Fibroblast of mammary gland (primary cell): ENCODE data around the gene SAA2.

ENCODE experiments used
- DNase-seq: peaks from one replicate; pipeline ENCODE4 v3.0.0-alpha.2; 2010; ENCODE audit warnings: low read depth
- H3K4me3 ChIP-seq: 2 replicates; pipeline ENCODE4 v1.5.1; 2011; ENCODE audit warnings: low read depth, mild to moderate bottlenecking, low read length, moderate library complexity; ENCODE audit not compliant: control insufficient read depth
- CTCF ChIP-seq: conservative IDR thresholded peaks from 2 replicates; pipeline ENCODE4 v1.5.1; 2011; ENCODE audit warnings: low read depth, low read length, inconsistent platforms; ENCODE audit not compliant: control insufficient read depth, insufficient read depth

SAA2 gene

GRCh38 chr11:18248561-18248960 is at the start of gene SAA2:
Gene SAA2 (minus strand): TSS chr11:18248668. CDS start chr11:18248011, 657 bp downstream.
- no peak for TF ChIP-seq CTCF
- no peak for DNase-seq
- no peak within 1 kb of the TSS for H3K4me3 ChIP-seq

GRCh38 chr11:18295316-18295715 is 46.8 kb upstream of the SAA2 start:
- DNase-seq = no peak
- no peak overlapping the region for H3K4me3 ChIP-seq
- no peak for TF ChIP-seq CTCF

- TF ChIP-seq CTCF = no peak
- DNase-seq = no peak
- no peak overlapping the region for H3K4me3 ChIP-seq
Observed at GRCh38 chr11:18294862-18295261, 46.4 kb upstream of the SAA2 start.

DNA sequence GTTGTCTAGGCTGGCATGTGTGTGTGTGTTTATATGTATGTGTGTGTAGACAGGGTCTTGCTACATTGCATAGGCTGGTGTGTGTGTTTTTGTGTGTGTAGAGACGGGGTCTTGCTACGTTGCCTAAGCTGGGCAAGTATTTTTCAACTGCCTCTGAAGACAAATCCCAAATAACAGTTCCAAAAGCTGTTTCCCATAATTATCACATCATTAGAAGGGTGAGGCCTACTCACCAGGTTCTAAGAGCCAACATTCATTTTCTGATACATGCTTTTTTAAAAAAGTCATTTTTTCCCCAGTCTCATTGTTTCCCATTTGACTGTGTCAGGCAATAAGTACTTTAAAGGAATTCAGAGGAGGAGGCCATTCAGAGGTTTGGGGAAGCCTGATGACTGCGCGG is 40.4 kb upstream of the SAA2 start:
- TF ChIP-seq CTCF = no peak
- DNase-seq = no peak
- H3K4me3 ChIP-seq = no peak overlapping the region

- no peak for DNase-seq
- TF ChIP-seq CTCF = no peak
- no peak overlapping the region for H3K4me3 ChIP-seq
Observed at GRCh38 chr11:18285841-18286240, 37.4 kb upstream of the SAA2 start.

GRCh38 chr11:18282626-18283025 is 34.2 kb upstream of the SAA2 start:
- no peak for DNase-seq
- TF ChIP-seq CTCF = no peak
- no peak overlapping the region for H3K4me3 ChIP-seq

DNA sequence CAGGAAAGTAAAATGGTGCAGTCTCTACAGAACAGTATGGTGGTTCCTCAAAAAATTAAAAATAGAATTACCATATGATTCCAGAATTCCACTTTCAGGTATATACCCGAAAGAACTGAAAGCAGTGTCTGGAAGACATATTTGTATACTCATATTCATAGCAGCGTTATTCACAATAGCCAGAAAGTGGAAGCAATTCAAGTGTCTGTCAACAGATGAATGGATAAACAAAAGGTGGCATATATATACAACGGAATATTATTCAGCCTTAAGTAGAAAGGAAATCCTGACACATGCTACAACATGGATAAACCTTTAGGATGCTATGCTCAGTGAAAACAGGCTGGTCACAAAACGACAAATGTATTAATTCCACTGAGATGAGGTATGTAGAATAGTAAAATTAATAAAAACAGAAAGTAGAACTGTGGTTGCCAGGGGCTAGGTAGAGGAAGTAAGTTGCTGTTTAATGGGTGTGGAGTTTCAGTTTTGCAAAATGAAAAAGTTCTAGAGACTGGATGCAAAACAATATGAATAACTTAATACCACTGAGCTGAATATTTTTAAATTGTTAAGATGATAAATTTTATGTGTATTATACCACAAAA is 32.1 kb upstream of the SAA2 start:
- no peak for TF ChIP-seq CTCF
- H3K4me3 ChIP-seq = no peak overlapping the region
- no peak for DNase-seq
